IMR-90 (cell line): Measurements from ENCODE around the gene GJD2.

ENCODE experiments used
- MXI1 ChIP-seq: IDR thresholded peaks from 2 replicates; pipeline ENCODE4 v1.6.1; 2012; ENCODE audit warnings: low read depth, mild to moderate bottlenecking, low read length, moderate library complexity, borderline replicate concordance
- NFE2L2 ChIP-seq: fragments of 150-350 bp; IDR thresholded peaks from 2 replicates; pipeline ENCODE4 v1.6.1; 2016; ENCODE audit warnings: low read depth, mild to moderate bottlenecking, low read length
- RCOR1 ChIP-seq: IDR thresholded peaks from 2 replicates; pipeline ENCODE4 v1.6.1; 2012; ENCODE audit warnings: mild to moderate bottlenecking, low read length, improper control_type of control experiment; ENCODE audit not compliant: insufficient replicate concordance
- TF ChIP-seq, protein P1 (sequence below): conservative IDR thresholded peaks from 2 replicates; pipeline ENCODE4 v1.5.1; 2012; ENCODE audit warnings: mild to moderate bottlenecking, low read depth, low read length, improper control_type of control experiment

DNA sequence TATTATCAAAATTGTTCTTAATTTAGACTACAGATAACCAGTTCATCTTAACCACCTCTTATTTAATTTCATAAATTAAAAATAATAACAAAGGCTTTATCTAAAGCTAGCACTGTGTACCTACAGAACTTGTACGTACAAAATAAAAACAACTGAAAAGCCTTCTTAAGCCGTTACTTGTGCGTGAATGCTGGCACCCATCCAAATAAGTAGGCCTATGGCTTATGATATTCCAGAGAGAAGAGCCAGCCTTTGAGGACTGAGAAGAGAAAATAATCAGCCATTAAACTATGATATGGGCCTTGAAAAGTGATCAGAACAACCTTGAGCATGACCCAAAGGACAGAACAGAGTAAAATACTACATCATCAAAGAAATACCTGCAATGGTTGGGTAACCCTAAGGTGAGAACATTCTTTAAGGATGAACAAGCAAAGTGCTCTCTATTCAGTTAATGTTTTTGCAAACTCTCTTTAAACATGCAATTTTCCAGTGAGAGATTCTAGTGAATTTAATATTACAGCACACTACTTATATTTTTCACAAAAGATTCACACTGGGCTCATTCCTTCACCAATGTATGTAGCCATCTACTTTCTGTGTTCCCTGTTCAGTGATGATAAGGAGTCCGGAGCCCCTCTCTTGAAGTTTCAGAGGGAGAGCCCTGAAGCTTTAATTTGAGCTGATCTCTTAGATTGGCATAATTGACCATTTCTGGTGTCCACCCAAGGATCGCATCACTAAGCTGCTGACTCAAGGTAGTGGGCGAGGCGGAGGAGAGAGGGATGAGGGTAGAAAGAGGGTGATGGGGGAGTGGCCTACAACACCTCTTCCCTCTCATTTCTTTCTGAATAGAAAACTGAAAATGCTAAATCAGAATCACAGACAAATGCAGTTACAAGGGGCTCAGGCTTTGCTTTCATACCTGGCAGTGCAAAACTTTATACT, 48.3 kb upstream of the GJD2 start:
- TF ChIP-seq MXI1 (no peak), RCOR1 (no peak), NFE2L2 (no peak)
- TF ChIP-seq, protein P1, sequence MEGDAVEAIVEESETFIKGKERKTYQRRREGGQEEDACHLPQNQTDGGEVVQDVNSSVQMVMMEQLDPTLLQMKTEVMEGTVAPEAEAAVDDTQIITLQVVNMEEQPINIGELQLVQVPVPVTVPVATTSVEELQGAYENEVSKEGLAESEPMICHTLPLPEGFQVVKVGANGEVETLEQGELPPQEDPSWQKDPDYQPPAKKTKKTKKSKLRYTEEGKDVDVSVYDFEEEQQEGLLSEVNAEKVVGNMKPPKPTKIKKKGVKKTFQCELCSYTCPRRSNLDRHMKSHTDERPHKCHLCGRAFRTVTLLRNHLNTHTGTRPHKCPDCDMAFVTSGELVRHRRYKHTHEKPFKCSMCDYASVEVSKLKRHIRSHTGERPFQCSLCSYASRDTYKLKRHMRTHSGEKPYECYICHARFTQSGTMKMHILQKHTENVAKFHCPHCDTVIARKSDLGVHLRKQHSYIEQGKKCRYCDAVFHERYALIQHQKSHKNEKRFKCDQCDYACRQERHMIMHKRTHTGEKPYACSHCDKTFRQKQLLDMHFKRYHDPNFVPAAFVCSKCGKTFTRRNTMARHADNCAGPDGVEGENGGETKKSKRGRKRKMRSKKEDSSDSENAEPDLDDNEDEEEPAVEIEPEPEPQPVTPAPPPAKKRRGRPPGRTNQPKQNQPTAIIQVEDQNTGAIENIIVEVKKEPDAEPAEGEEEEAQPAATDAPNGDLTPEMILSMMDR: no peak
